ENCODE data around the gene GHSR.

GRCh38 chr3:172438186-172438585, 10.1 kb downstream of the GHSR start:
- TF ChIP-seq CTCF (IDR thresholded peaks at IDR 0.05): no peak
- TF ChIP-seq POLR2AphosphoS5 (IDR thresholded peaks at IDR 0.05; ENCODE audit: low read depth, low read length): no peak
- no peak for TF ChIP-seq SIN3A (IDR thresholded peaks at IDR 0.05; ENCODE audit: borderline replicate concordance, insufficient read depth, low read depth, low read length)
- no peak for TF ChIP-seq TCF7L2 (IDR thresholded peaks at IDR 0.05; ENCODE audit: low read depth, low read length)
- TF ChIP-seq REST (IDR thresholded peaks at IDR 0.05; ENCODE audit: insufficient read depth in 1 of 2, low read depth in 2 of 2, low read length in 1 of 2): no peak
